ENCODE data around the gene SLC25A28.

GRCh38 chr10:99595236-99595635 lies 25.0 kb downstream of the SLC25A28 start:
- TF ChIP-seq EZH2 (IDR thresholded peaks at IDR 0.05; ENCODE audit: borderline replicate concordance, insufficient read depth, low read depth, low read length, poor library complexity, severe bottlenecking): no peak
- no peak for TF ChIP-seq CTCF (IDR thresholded peaks at IDR 0.05)
